ENCODE results near the gene ARHGAP44. TPM values are rescaled to one million over a fixed set of nuclear protein-coding genes. Genes with fewer than 3 reads are reported as not detected.

The ARHGAP44 gene
- total and polyA plus RNA-seq, 2 of the 4 experiments (the other 2 are of a cell fraction), result 0.54 to 1.0 TPM

GRCh38 chr17:12966413-12966812, 177.1 kb downstream of the ARHGAP44 start:
- Histone ChIP-seq H2BK15ac (ENCODE audit: low read depth, low read length) (no peak overlapping the region), H3K27ac (ENCODE audit: insufficient read depth, low read length) (no peak overlapping the region), H3K14ac (replicated peaks; ENCODE audit: low read depth, low read length) (no peak overlapping the region), H3K4me2 (ENCODE audit: low read depth, low read length) (no peak overlapping the region), H3K9me1 (ENCODE audit: insufficient read depth, low read length) (0 out of 2 replicates have a peak, but pooled peaks cover 2% of the 10 kb centered on the region), H4K20me1 (ENCODE audit: insufficient read depth, low read length) (no peaks in the 10 kb centered on the region), H2AK9ac (replicated peaks; ENCODE audit: low read depth, low read length, poor library complexity) (no peak overlapping the region), H3K27me3 (ENCODE audit: control insufficient read depth, insufficient read depth, low read length) (no peaks in the 10 kb centered on the region; the same call in none of the 2 replicates), H2BK20ac (ENCODE audit: low read depth, low read length) (no peak overlapping the region), H3K56ac (ENCODE audit: extremely low read depth, insufficient read depth, low read length) (no peak overlapping the region), H3K9ac (ENCODE audit: low read depth, low read length) (no peak overlapping the region), H2BK5ac (ENCODE audit: low read depth, low read length, poor library complexity, severe bottlenecking) (no peak overlapping the region), H4K5ac (ENCODE audit: low read depth, low read length) (no peak overlapping the region), H4K8ac (ENCODE audit: low read depth in 2 of 2, low read length in 2 of 2) (no peak overlapping the region), H3K4me1 (ENCODE audit: control insufficient read depth, insufficient read depth, low read length) (no peaks in the 10 kb centered on the region), H4K91ac (ENCODE audit: insufficient read depth, low read depth, low read length) (no peak overlapping the region), H2BK120ac (ENCODE audit: low read depth, low read length) (no peak overlapping the region), H2AK5ac (ENCODE audit: low read depth, low read length) (no peak overlapping the region), H3K9me3 (ENCODE audit: control insufficient read depth, insufficient read depth, low read length) (no peaks in the 10 kb centered on the region), H3K36me3 (ENCODE audit: control insufficient read depth, insufficient read depth, low read length) (no peaks in the 10 kb centered on the region), H3K18ac (ENCODE audit: low read depth, low read length) (no peak overlapping the region), H3K79me1 (ENCODE audit: low read depth in 1 of 2, low read length in 2 of 2) (no peaks in the 10 kb centered on the region), H3K23ac (ENCODE audit: low read depth, low read length) (no peak overlapping the region), H3K4ac (ENCODE audit: low read depth, low read length) (no peak overlapping the region), H3K4me3 (ENCODE audit: insufficient read depth, low read depth, low read length) (no peak overlapping the region), H2AFZ (replicated peaks; ENCODE audit: low read length, poor library complexity) (no peak overlapping the region)
- ATAC-seq (ENCODE audit: low read depth), result no peak
- ChIA-PET CTCF (no interaction called here), POLR2A (ENCODE audit: unreplicated experiment) (no interaction called here)
- TF ChIP-seq MXI1 (IDR thresholded peaks at IDR 0.05; ENCODE audit: borderline replicate concordance, low read depth, low read length) (no peak), CHD1 (IDR thresholded peaks at IDR 0.05; ENCODE audit: low read depth, low read length) (no peak), RCOR1 (IDR thresholded peaks at IDR 0.05; ENCODE audit: insufficient replicate concordance, low read length) (no peak), POLR2A (IDR thresholded peaks at IDR 0.05; ENCODE audit: low read depth, low read length) (no peak), RFX5 (IDR thresholded peaks at IDR 0.05; ENCODE audit: low read depth, low read length) (no peak), ELK1 (IDR thresholded peaks at IDR 0.05; ENCODE audit: borderline replicate concordance, low read depth, low read length) (no peak), MAFK (IDR thresholded peaks at IDR 0.05; ENCODE audit: low read depth, low read length) (no peak), NFE2L2 (IDR thresholded peaks at IDR 0.05; ENCODE audit: low read depth, low read length) (no peak), MAZ (IDR thresholded peaks at IDR 0.05; ENCODE audit: borderline replicate concordance, low read depth, low read length) (no peak)
- dilution Hi-C loops (cut with HindIII; ENCODE audit: low sequenced_read_pairs, unreplicated experiment), result no loop called here
- WGBS, 2 experiments (ENCODE audit: extremely low coverage in 2 of 2, insufficient read length in 1 of 2), result no CpG with 5 or more reads among the region's 5 CpGs
- in situ Hi-C loops (cut with MboI; ENCODE audit: low sequenced_read_pairs), result no loop called here
- intact Hi-C loops (cut with micrococcal nuclease), result no loop called here
- DNase-seq, result no peak
- BruUV-seq (replicated peaks), result no TSS peak

Data from IMR-90 (cell line).